Upper lobe of left lung (tissue), 4 donors: ENCODE results near the gene PDLIM4.

Source experiments
- CTCF ChIP-seq, 6 experiments: fragments of 450-650 bp in 4 of 6; fragments of 200-600 bp in 2 of 6; sonication (generic) in 2 of 6; IDR thresholded peaks; one replicate each; pipeline ENCODE4 v1.5.1; 2016 to 2019; ENCODE audit warnings: antibody characterized with exemption in 6 of 6
- POLR2AphosphoS5 ChIP-seq, 2 donors: sonication (generic); formaldehyde crosslinking; IDR thresholded peaks; one replicate each; pipeline ENCODE4 v1.5.1; 2017; ENCODE audit warnings: antibody characterized with exemption in 2 of 2

GRCh38 chr5:132262882-132263547 lies 5.5 kb downstream of the PDLIM4 start:
- TF ChIP-seq CTCF (IDR thresholded peaks at IDR 0.05) (no peak), POLR2AphosphoS5 (IDR thresholded peaks at IDR 0.05) (no peak)
